Stomach (tissue), 9 donors: ENCODE data around the gene ZNF597. TPM values are rescaled to one million over a fixed set of nuclear protein-coding genes. Genes with fewer than 3 reads are reported as not detected.

Experiments used
- DNase-seq, 2 donors: peaks; one replicate each; pipeline versions ENCODE4 v3.0.0 to v3.0.0-alpha.2; 2013 to 2019
- H3K27ac ChIP-seq, 5 donors: fragments of 200-600 bp in 4 of 5; sonication (generic) in 4 of 5; one replicate each; pipeline ENCODE4 v1.5.1; 2013 to 2019; ENCODE audit warnings: mild to moderate bottlenecking in 1 of 5, moderate library complexity in 1 of 5
- H3K27me3 ChIP-seq, 3 donors: fragments of 200-600 bp; sonication (generic); one replicate each; pipeline ENCODE4 v1.5.1; 2017 to 2019; ENCODE audit warnings: mixed run types in 1 of 3
- H3K36me3 ChIP-seq, 4 donors: fragments of 200-600 bp; sonication (generic); 1 replicate in 3 of 4; 2 replicates in 1 of 4; pipeline ENCODE4 v1.5.1; 2016 to 2019
- H3K4me1 ChIP-seq, 4 donors: fragments of 200-600 bp; sonication (generic); one replicate each; pipeline ENCODE4 v1.5.1; 2016 to 2019
- H3K4me3 ChIP-seq, 4 donors: fragments of 200-600 bp; sonication (generic) in 3 of 4; one replicate each; pipeline ENCODE4 v1.5.1; 2016 to 2019; ENCODE audit warnings: mild to moderate bottlenecking in 1 of 4
- H3K9me3 ChIP-seq, 4 donors: fragments of 200-600 bp; sonication (generic); one replicate each; pipeline ENCODE4 v1.5.1; 2016 to 2019
- EP300 ChIP-seq: sonication (generic); formaldehyde crosslinking; IDR thresholded peaks from one replicate; pipeline ENCODE4 v1.6.1; 2017; ENCODE audit warnings: antibody characterized with exemption
- POLR2A ChIP-seq, 4 donors: fragments of 450-650 bp; IDR thresholded peaks; one replicate each; pipeline ENCODE4 v1.6.1; 2016; ENCODE audit warnings: antibody characterized with exemption in 4 of 4, control low read depth in 2 of 4, mild to moderate bottlenecking in 1 of 4, moderate library complexity in 1 of 4
- POLR2AphosphoS5 ChIP-seq, 3 donors: sonication (generic); formaldehyde crosslinking; IDR thresholded peaks; one replicate each; pipeline ENCODE4 v1.6.1; 2016; ENCODE audit warnings: antibody characterized with exemption in 3 of 3
- WGBS, 5 donors: extraction: QIAGEN DNeasy Blood & Tissue Kit in 3 of 5; methylation state at CpG; one replicate each; pipeline versions ENCODE4 v1.1.5 to v1.1.7; 2013 to 2018; 5-methylcytosine and 5-hydroxymethylcytosine counted together
- intact Hi-C: fragments of 100-400 bp; cut with DNase I; formaldehyde crosslinking; loops from one replicate; pipeline ENCODE4 v1.15.1; 2023; ENCODE audit warnings: low total_unique reads
- polyA plus RNA-seq, 3 donors: library from polyadenylated mRNA; stranded (reverse); fragments of 200-250 nt; gene quantifications; one replicate each; pipeline ENCODE4 v1.2.3, GENCODE V29; 2013
- total RNA-seq, 5 donors: library from RNA; depleted of rRNA; stranded (reverse); fragments of >200 nt; gene quantifications; one replicate each; pipeline versions ENCODE4 v1.1.0 to v1.2.3, GENCODE V29; 2014 to 2016
- TF ChIP-seq, protein P1 (sequence below), 7 experiments: fragments of 450-650 bp in 4 of 7; fragments of 200-600 bp in 3 of 7; sonication (generic) in 3 of 7; IDR thresholded peaks; one replicate each; pipeline ENCODE4 v1.5.1; 2016 to 2019; ENCODE audit warnings: antibody characterized with exemption in 7 of 7, control low read depth in 2 of 7, mild to moderate bottlenecking in 1 of 7
- donor health status: healthy with polysubstance abuse.
- donor health status: Bipolar disorder and iron deficiency.
- donor health status: healthy.

ZNF597 gene
- total and polyA plus RNA-seq, 8 donors = 0.45 to 2.2 (median 0.78) TPM; not detected in 1

DNA sequence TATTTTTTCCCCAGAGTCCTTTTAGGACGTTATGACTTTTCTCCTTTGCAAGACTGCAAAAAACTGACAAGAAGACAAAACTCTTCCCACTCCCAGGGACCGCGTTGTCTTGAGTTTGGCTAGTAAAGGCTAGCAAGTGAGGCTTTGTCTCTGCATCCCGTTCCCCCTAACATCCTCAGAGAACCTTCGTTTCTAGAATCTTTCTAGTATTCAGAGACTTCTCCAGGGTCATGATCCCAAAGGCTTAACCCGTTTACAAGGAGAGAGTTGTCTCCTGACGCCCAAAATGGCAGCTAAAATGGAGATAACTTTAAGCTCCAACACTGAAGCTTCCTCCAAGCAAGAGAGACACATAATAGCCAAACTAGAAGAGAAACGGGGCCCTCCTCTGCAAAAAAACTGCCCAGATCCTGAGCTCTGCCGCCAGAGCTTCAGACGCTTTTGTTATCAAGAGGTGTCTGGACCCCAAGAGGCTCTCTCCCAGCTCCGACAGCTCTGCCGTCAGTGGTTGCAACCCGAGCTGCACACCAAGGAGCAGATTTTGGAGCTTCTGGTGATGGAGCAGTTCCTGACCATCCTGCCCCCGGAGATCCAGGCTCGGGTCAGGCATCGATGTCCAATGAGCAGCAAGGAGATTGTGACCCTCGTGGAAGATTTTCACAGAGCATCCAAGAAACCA lies 41.4 kb downstream of the ZNF597 start:
- Histone ChIP-seq H3K36me3 (peaks cover 31 to 58% (median 48%) of the 10 kb centered on the region in 4 donors), H3K9me3 (peaks cover 0 to 59% (median 43%) of the 10 kb centered on the region in 4 donors), H3K4me1 (peaks cover 17 to 40% (median 24%) of the 10 kb centered on the region in 4 donors), H3K27me3 (no peaks in the 10 kb centered on the region), H3K4me3 (peak overlapping the region; percentile 81 to 91 (median 87)), H3K27ac (peak overlapping the region; percentile 89 to 93 (median 91))
- DNase-seq = peak in 1 of 2 donors; percentile 10
- WGBS, 5 donors = 33 to 37% (median 35%) methylated on average over 16 to 17 of the region's 17 CpGs
- TF ChIP-seq POLR2A (IDR thresholded peaks at IDR 0.05) (no peak), POLR2AphosphoS5 (IDR thresholded peaks at IDR 0.05) (no peak), EP300 (no peak)
- TF ChIP-seq, protein P1, sequence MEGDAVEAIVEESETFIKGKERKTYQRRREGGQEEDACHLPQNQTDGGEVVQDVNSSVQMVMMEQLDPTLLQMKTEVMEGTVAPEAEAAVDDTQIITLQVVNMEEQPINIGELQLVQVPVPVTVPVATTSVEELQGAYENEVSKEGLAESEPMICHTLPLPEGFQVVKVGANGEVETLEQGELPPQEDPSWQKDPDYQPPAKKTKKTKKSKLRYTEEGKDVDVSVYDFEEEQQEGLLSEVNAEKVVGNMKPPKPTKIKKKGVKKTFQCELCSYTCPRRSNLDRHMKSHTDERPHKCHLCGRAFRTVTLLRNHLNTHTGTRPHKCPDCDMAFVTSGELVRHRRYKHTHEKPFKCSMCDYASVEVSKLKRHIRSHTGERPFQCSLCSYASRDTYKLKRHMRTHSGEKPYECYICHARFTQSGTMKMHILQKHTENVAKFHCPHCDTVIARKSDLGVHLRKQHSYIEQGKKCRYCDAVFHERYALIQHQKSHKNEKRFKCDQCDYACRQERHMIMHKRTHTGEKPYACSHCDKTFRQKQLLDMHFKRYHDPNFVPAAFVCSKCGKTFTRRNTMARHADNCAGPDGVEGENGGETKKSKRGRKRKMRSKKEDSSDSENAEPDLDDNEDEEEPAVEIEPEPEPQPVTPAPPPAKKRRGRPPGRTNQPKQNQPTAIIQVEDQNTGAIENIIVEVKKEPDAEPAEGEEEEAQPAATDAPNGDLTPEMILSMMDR (IDR thresholded peaks at IDR 0.05) = no peak
- intact Hi-C loops = no loop called here

DNA sequence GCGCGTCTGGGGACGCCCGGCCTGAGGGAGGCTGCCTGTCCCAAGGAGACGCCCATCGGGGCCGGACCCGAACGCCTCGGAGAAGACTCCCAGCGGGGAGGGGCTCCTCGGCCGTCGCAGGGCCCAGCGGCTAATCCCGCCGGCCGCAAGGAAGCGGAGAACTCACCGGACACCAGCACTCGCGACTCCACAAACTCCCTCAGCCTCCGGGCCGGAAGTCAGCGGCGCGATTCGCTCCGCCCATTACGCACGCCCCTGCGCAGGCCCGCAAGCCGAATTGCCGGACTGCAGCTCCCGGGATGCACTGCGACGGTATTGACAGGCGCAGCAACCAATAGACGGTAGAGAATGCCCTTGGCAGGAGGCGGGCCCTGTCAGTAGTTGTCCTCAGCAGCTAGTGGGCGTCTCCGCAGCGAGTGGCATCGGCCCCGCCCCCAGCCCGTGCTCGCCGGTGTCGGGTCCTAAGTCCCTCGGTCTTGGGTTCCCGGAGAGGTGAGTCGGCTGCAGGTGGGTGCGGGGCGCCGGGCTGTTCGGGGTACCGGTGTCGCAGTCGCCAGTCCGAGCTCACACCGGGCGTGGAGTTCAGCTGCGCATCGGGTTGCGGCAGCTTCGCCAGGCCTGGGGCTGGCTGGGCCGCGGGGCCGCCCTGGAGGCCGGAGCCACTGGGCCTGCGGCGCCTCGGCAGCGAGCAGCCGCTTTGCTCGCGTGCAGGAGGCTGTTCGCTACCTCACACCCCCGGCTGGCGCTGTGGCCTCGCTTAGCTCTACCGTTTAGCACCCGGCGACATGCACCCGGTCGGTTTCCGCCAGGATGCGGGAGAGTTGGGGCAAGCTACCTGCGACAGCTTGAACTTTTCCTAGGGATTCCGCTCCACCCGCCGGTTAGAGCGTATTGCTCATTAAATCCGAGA lies 42.3 kb downstream of the ZNF597 start, which contains the start of the genes ZNF174 and ZSCAN32:
TSS of gene ZNF174 (plus strand) at position 437 of the 910 bp plus-strand sequence. CDS start 790 bp downstream, outside the sequence.
TSS of gene ZSCAN32 (minus strand) at position 226 of the 910 bp plus-strand sequence. CDS start 3,447 bp downstream, outside the sequence.
- intact Hi-C loops = no loop called here

DNA sequence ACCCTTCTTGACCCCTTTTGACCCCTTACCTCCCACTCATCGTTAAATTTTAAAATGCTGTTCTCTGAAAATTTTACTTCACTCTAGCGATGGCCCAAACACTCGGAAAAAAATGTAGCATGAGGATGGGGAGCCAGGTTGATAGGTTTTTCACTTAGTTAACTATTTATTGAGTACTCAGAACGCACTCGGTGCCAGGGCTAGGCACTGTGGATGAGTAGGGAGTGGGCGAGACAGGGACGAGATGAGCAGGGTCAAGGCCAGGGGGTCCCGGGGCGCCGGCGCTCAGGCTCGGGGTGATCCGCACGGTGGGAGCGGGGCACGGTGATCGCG lies 42.9 kb downstream of the ZNF597 start:
- intact Hi-C loops = no loop called here
- peak overlapping the region; percentile 88 to 93 (median 90) for H3K27ac ChIP-seq
- TF ChIP-seq EP300 = no peak
- TF ChIP-seq, protein P1 (IDR thresholded peaks at IDR 0.05) = no peak
- no peak for TF ChIP-seq POLR2A (IDR thresholded peaks at IDR 0.05)
- TF ChIP-seq POLR2AphosphoS5 (IDR thresholded peaks at IDR 0.05) = no peak

More for the DNA sequence above, 42.3 kb downstream of the ZNF597 start, which contains the start of the genes ZNF174 and ZSCAN32:
- Histone ChIP-seq H3K4me3 (peak within 1 kb of the TSS; percentile 81 to 91 (median 87)), H3K27ac (peak within 1 kb of the TSS; percentile 89 to 93 (median 91)), H3K4me1 (peaks cover 17 to 40% (median 24%) of the 10 kb centered on the region in 4 donors), H3K9me3 (peaks cover 0 to 59% (median 39%) of the 10 kb centered on the region in 4 donors), H3K36me3 (peaks cover 32 to 58% (median 48%) of the 10 kb centered on the region in 4 donors), H3K27me3 (no peaks in the 10 kb centered on the region)
- peak; percentile 99 to 100 for DNase-seq
- TF ChIP-seq EP300 = no peak
- TF ChIP-seq POLR2AphosphoS5 (IDR thresholded peaks at IDR 0.05) = peak; percentile 79 to 94 (median 83)
- TF ChIP-seq POLR2A (IDR thresholded peaks at IDR 0.05) = no peak
- TF ChIP-seq, protein P1 (IDR thresholded peaks at IDR 0.05) = peak in 2 of 7 experiments; percentile 3 to 40
- 0 to 1% (median 0%) methylated on average over 10 to 95 of the region's 95 CpGs for WGBS, 5 donors

More for the DNA sequence above, 42.9 kb downstream of the ZNF597 start:
- DNase-seq = no peak
- Histone ChIP-seq H3K36me3 (peaks cover 28 to 58% (median 48%) of the 10 kb centered on the region in 4 donors), H3K4me3 (peak overlapping the region; percentile 81 to 91 (median 87)), H3K4me1 (peaks cover 17 to 40% (median 24%) of the 10 kb centered on the region in 4 donors), H3K9me3 (peaks cover 0 to 59% (median 38%) of the 10 kb centered on the region in 4 donors), H3K27me3 (no peaks in the 10 kb centered on the region)
- 0 to 4% (median 1%) methylated on average over 7 to 18 of the region's 18 CpGs for WGBS, 5 donors
